ENCODE results near the gene QSOX2. TPM values are rescaled to one million over a fixed set of nuclear protein-coding genes. Genes with fewer than 3 reads are reported as not detected.

QSOX2 gene
- total RNA-seq, 1 donor from 2014 or later, result 14.0 TPM

GRCh38 chr9:136258299-136258625 lies 12.7 kb upstream of the QSOX2 start:
- no peak for TF ChIP-seq CTCF (IDR thresholded peaks at IDR 0.05; ENCODE audit: unreplicated experiment)
- DNase-seq (ENCODE audit: low spot score), result no peak
- H3K9me3 Mint-ChIP-seq (ENCODE audit: unreplicated experiment), result no peaks in the 10 kb centered on the region
- no peaks in the 10 kb centered on the region for H3K4me1 Mint-ChIP-seq (ENCODE audit: unreplicated experiment)
- H3K36me3 Mint-ChIP-seq (ENCODE audit: low read depth, unreplicated experiment), result no peaks in the 10 kb centered on the region
- H3K27ac Mint-ChIP-seq (ENCODE audit: unreplicated experiment), result no peak overlapping the region
- no peak overlapping the region for H3K4me3 Mint-ChIP-seq (ENCODE audit: unreplicated experiment)
- H3K27me3 Mint-ChIP-seq (ENCODE audit: unreplicated experiment), result peaks cover 2% of the 10 kb centered on the region

GRCh38 chr9:136257381-136258298 lies 12.0 kb upstream of the QSOX2 start:
- DNase-seq (ENCODE audit: low spot score), result no peak
- H3K27ac Mint-ChIP-seq (ENCODE audit: unreplicated experiment), result no peak overlapping the region
- H3K9me3 Mint-ChIP-seq (ENCODE audit: unreplicated experiment), result no peaks in the 10 kb centered on the region
- no peaks in the 10 kb centered on the region for H3K4me1 Mint-ChIP-seq (ENCODE audit: unreplicated experiment)
- H3K27me3 Mint-ChIP-seq (ENCODE audit: unreplicated experiment), result peaks cover 2% of the 10 kb centered on the region
- H3K36me3 Mint-ChIP-seq (ENCODE audit: low read depth, unreplicated experiment), result no peaks in the 10 kb centered on the region
- no peak overlapping the region for H3K4me3 Mint-ChIP-seq (ENCODE audit: unreplicated experiment)
- no peak for TF ChIP-seq CTCF (IDR thresholded peaks at IDR 0.05; ENCODE audit: unreplicated experiment)

GRCh38 chr9:136255896-136256890 lies 10.6 kb upstream of the QSOX2 start:
- TF ChIP-seq CTCF (IDR thresholded peaks at IDR 0.05; ENCODE audit: unreplicated experiment), result no peak
- Mint-ChIP-seq H3K4me1 (ENCODE audit: unreplicated experiment) (no peaks in the 10 kb centered on the region), H3K27me3 (ENCODE audit: unreplicated experiment) (peaks cover 2% of the 10 kb centered on the region), H3K27ac (ENCODE audit: unreplicated experiment) (no peak overlapping the region), H3K36me3 (ENCODE audit: low read depth, unreplicated experiment) (no peaks in the 10 kb centered on the region), H3K4me3 (ENCODE audit: unreplicated experiment) (no peak overlapping the region), H3K9me3 (ENCODE audit: unreplicated experiment) (no peaks in the 10 kb centered on the region)
- DNase-seq (ENCODE audit: low spot score), result no peak

GRCh38 chr9:136255166-136255538 lies 9.5 kb upstream of the QSOX2 start:
- no peak for DNase-seq (ENCODE audit: low spot score)
- Mint-ChIP-seq H3K4me3 (ENCODE audit: unreplicated experiment) (no peak overlapping the region), H3K27me3 (ENCODE audit: unreplicated experiment) (peaks cover 2% of the 10 kb centered on the region), H3K27ac (ENCODE audit: unreplicated experiment) (no peak overlapping the region), H3K9me3 (ENCODE audit: unreplicated experiment) (no peaks in the 10 kb centered on the region), H3K36me3 (ENCODE audit: low read depth, unreplicated experiment) (no peaks in the 10 kb centered on the region), H3K4me1 (ENCODE audit: unreplicated experiment) (no peaks in the 10 kb centered on the region)
- no peak for TF ChIP-seq CTCF (IDR thresholded peaks at IDR 0.05; ENCODE audit: unreplicated experiment)
